Measurements from ENCODE around the gene ZNF527. TPM values are rescaled to one million over a fixed set of nuclear protein-coding genes. Genes with fewer than 3 reads are reported as not detected.
A peak's percentile ranks its signal among the peaks of the same experiment; 100 is the strongest.
"Not testable (repeated sequence)": the region's sequence is repeated elsewhere in the genome, so short reads cannot be mapped to it uniquely, and the experiment has no call there.

The ZNF527 gene
- 1.9 and 8.8 TPM in 2 replicates for total RNA-seq (2014; rRNA removed; shearing (Covaris generic))

GRCh38 chr19:37370880-37371661 lies at the start of gene ZNF527:
Gene ZNF527, plus strand, starts transcription at chr19:37371099. Its CDS starts 3,100 bp downstream, at chr19:37374199.
- DNase-seq (ENCODE audit: low spot score) = peak; percentile 97
- in situ Hi-C loops (cut with HindIII; ENCODE audit: low sequenced_read_pairs) = no loop called here

- DNase-seq (ENCODE audit: low spot score) = no peak
- in situ Hi-C loops (cut with HindIII; ENCODE audit: low sequenced_read_pairs) = no loop called here
Measured at GRCh38 chr19:37329686-37330085, 41.2 kb upstream of the ZNF527 start.

GRCh38 chr19:37332839-37333238 lies 38.1 kb upstream of the ZNF527 start:
- no peak for DNase-seq (ENCODE audit: low spot score)
- in situ Hi-C loops (cut with HindIII; ENCODE audit: low sequenced_read_pairs) = no loop called here

- in situ Hi-C loops (cut with HindIII; ENCODE audit: low sequenced_read_pairs) = no loop called here
- DNase-seq (ENCODE audit: low spot score) = no peak
Measured at GRCh38 chr19:37333457-37333856, 37.4 kb upstream of the ZNF527 start.

- DNase-seq (ENCODE audit: low spot score) = peak; percentile 98
- in situ Hi-C loops (cut with HindIII; ENCODE audit: low sequenced_read_pairs) = no loop called here
Measured at GRCh38 chr19:37334179-37335071, 36.5 kb upstream of the ZNF527 start.

- no peak for DNase-seq (ENCODE audit: low spot score)
Measured at GRCh38 chr19:37342753-37343152, 28.1 kb upstream of the ZNF527 start.

GRCh38 chr19:37346091-37346490 lies 24.8 kb upstream of the ZNF527 start:
- DNase-seq (ENCODE audit: low spot score) = peak; percentile 62
- in situ Hi-C loops (cut with HindIII; ENCODE audit: low sequenced_read_pairs) = no loop called here

More at GRCh38 chr19:37342753-37343152, 28.1 kb upstream of the ZNF527 start:
- in situ Hi-C loops (cut with HindIII; ENCODE audit: low sequenced_read_pairs) = no loop called here

- DNase-seq (ENCODE audit: low spot score) = no peak
- in situ Hi-C loops (cut with HindIII; ENCODE audit: low sequenced_read_pairs) = no loop called here
Measured at GRCh38 chr19:37348060-37348459, 22.8 kb upstream of the ZNF527 start.

GRCh38 chr19:37353968-37354367 lies 16.9 kb upstream of the ZNF527 start:
- in situ Hi-C loops (cut with HindIII; ENCODE audit: low sequenced_read_pairs) = no loop called here
- DNase-seq (ENCODE audit: low spot score) = no peak

GRCh38 chr19:37355901-37356300 lies 15.0 kb upstream of the ZNF527 start:
- in situ Hi-C loops (cut with HindIII; ENCODE audit: low sequenced_read_pairs) = no loop called here
- DNase-seq (ENCODE audit: low spot score) = no peak

GRCh38 chr19:37361994-37362393 lies 8.9 kb upstream of the ZNF527 start:
- DNase-seq (ENCODE audit: low spot score) = no peak
- in situ Hi-C loops (cut with HindIII; ENCODE audit: low sequenced_read_pairs) = no loop called here

GRCh38 chr19:37362733-37363132 lies 8.2 kb upstream of the ZNF527 start:
- DNase-seq (ENCODE audit: low spot score) = no peak
- in situ Hi-C loops (cut with HindIII; ENCODE audit: low sequenced_read_pairs) = no loop called here

- in situ Hi-C loops (cut with HindIII; ENCODE audit: low sequenced_read_pairs); DNase-seq (ENCODE audit: low spot score): not testable (repeated sequence)
Measured at GRCh38 chr19:37370386-37370879, 466 bp upstream of the ZNF527 start.

- DNase-seq (ENCODE audit: low spot score) = no peak
- in situ Hi-C loops (cut with HindIII; ENCODE audit: low sequenced_read_pairs) = no loop called here
Measured at GRCh38 chr19:37389234-37389633, 18.3 kb downstream of the ZNF527 start.

GRCh38 chr19:37391399-37391798 lies 20.5 kb downstream of the ZNF527 start:
- DNase-seq (ENCODE audit: low spot score); in situ Hi-C loops (cut with HindIII; ENCODE audit: low sequenced_read_pairs): not testable (repeated sequence)

- no peak for DNase-seq (ENCODE audit: low spot score)
- in situ Hi-C loops (cut with HindIII; ENCODE audit: low sequenced_read_pairs) = no loop called here
Measured at GRCh38 chr19:37401078-37401477, 30.2 kb downstream of the ZNF527 start.

GRCh38 chr19:37403403-37403802 lies 32.5 kb downstream of the ZNF527 start:
- in situ Hi-C loops (cut with HindIII; ENCODE audit: low sequenced_read_pairs) = no loop called here
- no peak for DNase-seq (ENCODE audit: low spot score)

- in situ Hi-C loops (cut with HindIII; ENCODE audit: low sequenced_read_pairs); DNase-seq (ENCODE audit: low spot score): not testable (repeated sequence)
Measured at GRCh38 chr19:37406140-37406846, 35.4 kb downstream of the ZNF527 start.

GRCh38 chr19:37412700-37413099 lies 41.8 kb downstream of the ZNF527 start:
- DNase-seq (ENCODE audit: low spot score) = no peak
- in situ Hi-C loops (cut with HindIII; ENCODE audit: low sequenced_read_pairs) = no loop called here

Measured in G401 (cell line).